ENCODE data around the gene HDAC4. TPM values are rescaled to one million over a fixed set of nuclear protein-coding genes. Genes with fewer than 3 reads are reported as not detected.

The HDAC4 gene
- total and polyA plus RNA-seq, 12 donors, result 3.7 to 40.0 (median 25.5) TPM

DNA sequence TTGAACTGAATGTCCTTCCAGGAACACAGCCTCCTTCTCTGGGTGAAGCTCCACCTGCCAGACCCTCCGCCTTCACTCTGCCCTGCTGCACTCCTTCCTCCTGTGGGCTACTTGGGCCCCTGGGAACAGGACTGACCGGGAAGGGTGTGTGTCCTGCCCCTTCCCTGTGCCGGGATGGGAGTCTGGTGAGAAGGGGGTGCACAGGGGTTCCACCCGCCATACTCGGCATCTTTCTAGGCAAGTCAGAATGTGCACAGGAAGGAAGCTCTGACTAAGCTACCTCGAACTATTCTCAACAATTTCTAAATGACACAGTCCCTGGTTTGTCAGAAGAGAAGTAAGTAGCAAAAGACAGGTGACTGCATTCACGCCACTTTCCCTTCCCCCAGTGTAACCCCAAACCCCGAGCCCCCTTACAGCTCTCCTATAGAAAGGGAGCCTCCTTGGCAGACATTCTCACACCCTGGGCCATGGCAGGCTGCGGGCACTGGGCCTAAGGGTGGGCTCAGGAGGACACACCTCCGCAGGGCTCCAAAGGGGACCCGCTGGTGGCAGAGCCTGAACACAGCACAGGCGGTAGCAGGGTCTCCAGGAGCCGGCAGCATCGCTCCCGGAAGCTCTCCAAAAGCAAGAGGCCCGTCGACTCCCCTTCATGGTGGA, 184.1 kb downstream of the HDAC4 start:
- Histone ChIP-seq H3K4me1 (peaks cover 8 to 60% (median 33%) of the 10 kb centered on the region in 9 donors), H3K9me3 (no peaks in the 10 kb centered on the region), H3K27ac (peak overlapping the region in 1 of 10 donors; percentile 8), H3K4me3 (no peak overlapping the region), H3K36me3 (no peaks in the 10 kb centered on the region), H3K27me3 (no peaks in the 10 kb centered on the region)
- 80 to 83% methylated on average over 17 of the region's 17 CpGs for WGBS, 2 donors
- intact Hi-C loops (cut with DNase I), result no loop called here
- DNase-seq (no peak), ATAC-seq (peak in 1 of 8 donors; percentile 26)
- no peak for TF ChIP-seq CTCF (IDR thresholded peaks at IDR 0.05)

DNA sequence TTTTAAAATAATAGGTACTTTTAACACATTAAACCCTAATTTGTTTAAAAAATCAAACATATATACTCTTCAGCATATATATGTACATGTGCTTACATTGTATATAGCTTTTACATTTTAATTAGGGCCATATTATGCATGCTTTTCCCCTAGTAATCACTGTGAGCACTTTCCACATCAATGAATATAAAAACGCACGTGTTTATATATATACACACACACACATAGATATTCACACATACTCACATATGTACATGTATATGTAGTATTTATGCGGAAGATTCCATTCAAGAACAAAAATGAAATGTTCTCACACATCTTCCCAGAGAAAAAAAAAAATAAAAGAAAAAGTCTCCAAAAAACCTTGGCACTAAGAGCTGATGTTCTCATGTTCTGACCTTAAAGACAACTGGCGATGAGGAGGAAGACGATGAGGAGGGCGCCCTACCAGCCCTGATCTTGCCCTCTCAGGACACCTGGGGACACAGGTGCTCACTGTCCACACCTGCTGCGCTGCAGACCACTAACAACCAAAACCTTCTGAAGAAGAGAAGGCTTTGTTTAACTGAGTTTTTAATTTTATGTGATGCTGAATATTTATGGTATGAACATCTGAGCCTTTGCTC, 184.7 kb downstream of the HDAC4 start:
- intact Hi-C loops (cut with DNase I), result no loop called here
- DNase-seq, result no peak
- H3K4me3 ChIP-seq, result no peak overlapping the region
- 87 to 95% methylated on average over 7 of the region's 7 CpGs for WGBS, 2 donors
- no peaks in the 10 kb centered on the region for H3K9me3 ChIP-seq
- no peaks in the 10 kb centered on the region for H3K27me3 ChIP-seq
- no peak for TF ChIP-seq CTCF (IDR thresholded peaks at IDR 0.05)
- H3K36me3 ChIP-seq, result no peaks in the 10 kb centered on the region
- H3K4me1 ChIP-seq, result peaks cover 5 to 60% (median 33%) of the 10 kb centered on the region in 9 donors
- no peak for ATAC-seq
- H3K27ac ChIP-seq, result peak overlapping the region in 1 of 10 donors; percentile 8

DNA sequence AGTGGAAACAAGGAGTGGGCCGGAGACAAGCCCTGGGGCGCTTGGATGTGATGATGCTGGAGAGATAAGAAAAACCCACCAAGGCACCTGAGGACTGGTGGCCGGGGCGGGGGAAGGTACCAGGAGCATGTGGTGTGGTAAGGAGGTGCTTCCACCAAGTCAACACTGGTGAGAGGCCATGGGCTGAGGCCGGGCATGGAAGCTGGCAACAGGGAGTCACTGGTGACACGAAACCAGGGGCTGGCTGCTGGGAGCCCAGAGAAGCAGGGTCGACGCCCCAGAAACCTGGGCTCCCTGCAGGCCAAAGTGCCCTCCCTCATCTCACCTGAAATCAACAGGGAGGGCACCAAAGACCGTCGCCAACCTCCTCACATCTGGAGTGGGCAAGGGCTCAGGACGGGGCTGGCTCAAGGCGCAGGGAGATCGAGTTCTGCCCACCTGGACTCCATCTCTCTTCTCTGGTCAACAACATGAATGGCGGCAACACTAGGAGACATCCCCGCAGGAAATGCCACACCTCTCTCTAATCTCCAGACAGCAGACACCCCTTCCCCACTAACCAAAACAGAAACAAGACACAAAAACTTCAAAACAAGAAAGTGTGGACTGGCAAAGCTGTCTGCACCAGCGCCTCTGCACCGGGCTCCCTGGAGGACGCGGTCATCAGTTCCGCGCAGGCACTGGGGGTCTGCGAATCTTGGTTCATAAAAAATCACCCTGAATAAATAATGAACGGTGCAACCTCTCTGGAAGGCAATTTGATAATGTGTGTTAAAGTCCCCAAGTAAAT, 185.5 kb downstream of the HDAC4 start:
- intact Hi-C loops (cut with DNase I), result no loop called here
- no peaks in the 10 kb centered on the region for H3K36me3 ChIP-seq
- peak in 1 of 8 donors; percentile 5 for ATAC-seq
- WGBS, 2 donors, result 94% methylated on average over 22 to 23 of the region's 23 CpGs
- no peak overlapping the region for H3K27ac ChIP-seq
- no peak for TF ChIP-seq CTCF (IDR thresholded peaks at IDR 0.05)
- no peaks in the 10 kb centered on the region for H3K9me3 ChIP-seq
- peaks cover 5 to 60% (median 33%) of the 10 kb centered on the region in 9 donors for H3K4me1 ChIP-seq
- DNase-seq, result no peak
- no peak overlapping the region for H3K4me3 ChIP-seq
- H3K27me3 ChIP-seq, result no peaks in the 10 kb centered on the region

- no peak for DNase-seq
- Histone ChIP-seq H3K9me3 (no peaks in the 10 kb centered on the region), H3K4me1 (peaks cover 5 to 57% (median 37%) of the 10 kb centered on the region in 9 donors), H3K4me3 (no peak overlapping the region), H3K27me3 (no peaks in the 10 kb centered on the region), H3K36me3 (no peaks in the 10 kb centered on the region), H3K27ac (no peak overlapping the region)
- peak in 1 of 8 donors; percentile 23 for ATAC-seq
- TF ChIP-seq CTCF (IDR thresholded peaks at IDR 0.05), result no peak
- intact Hi-C loops (cut with DNase I), result no loop called here
- 93 to 97% methylated on average over 9 of the region's 9 CpGs for WGBS, 2 donors
Observed at GRCh38 chr2:239214725-239215124, 186.1 kb downstream of the HDAC4 start.
